RWPE1 (cell line): ENCODE data around the gene SLC26A8.

Source experiments
- CTCF ChIA-PET: fragments of 350-600 bp; sonication (Branson Sonifier 250); formaldehyde crosslinking; extraction: SDS; loops from one replicate; lab custom pipeline; 2021; lab: Yijun Ruan, JAX
- POLR2A ChIA-PET: fragments of 400-600 bp; formaldehyde crosslinking; extraction: SDS; loops from one replicate; lab custom pipeline; 2020; ENCODE audit warnings: antibody characterized with exemption; ENCODE audit not compliant: low non-redundant PET; lab: Yijun Ruan, JAX
- DNase-seq: peaks from one replicate; pipeline ENCODE4 v3.0.0; 2012; ENCODE audit warnings: low spot score
- H3K27ac ChIP-seq: fragments of 450-650 bp; 2 replicates; pipeline ENCODE4 v1.5.1; 2017
- CTCF ChIP-seq: fragments of 450-650 bp; conservative IDR thresholded peaks from 2 replicates; pipeline ENCODE4 v1.5.1; 2017; ENCODE audit warnings: low read depth, mild to moderate bottlenecking

SLC26A8 gene

GRCh38 chr6:36054415-36054814 is 30.0 kb upstream of the SLC26A8 start:
- no peak for DNase-seq
- H3K27ac ChIP-seq = no peak overlapping the region
- ChIA-PET POLR2A (no interaction called here), CTCF (no interaction called here)
- no peak for TF ChIP-seq CTCF

- DNase-seq = no peak
- TF ChIP-seq CTCF = no peak
- H3K27ac ChIP-seq = no peak overlapping the region
- ChIA-PET POLR2A (no interaction called here), CTCF (no interaction called here)
Observed at GRCh38 chr6:36053878-36054277, 29.4 kb upstream of the SLC26A8 start.

- no peak overlapping the region for H3K27ac ChIP-seq
- no peak for DNase-seq
- ChIA-PET CTCF (interaction anchor here (0.7 to 0.8 kb wide), 2 partner anchors 14 to 127 kb away, joined by 3 read pairs; no protein-coding TSS in a partner anchor), POLR2A (no interaction called here)
- no peak for TF ChIP-seq CTCF
Observed at GRCh38 chr6:36052097-36052496, 27.7 kb upstream of the SLC26A8 start.

- H3K27ac ChIP-seq = peak overlapping the region; percentile 54
- ChIA-PET CTCF (interaction anchor here (0.7 to 0.8 kb wide), 2 partner anchors 13 to 126 kb away, joined by 3 read pairs; no protein-coding TSS in a partner anchor), POLR2A (no interaction called here)
- TF ChIP-seq CTCF = no peak
- no peak for DNase-seq
Observed at GRCh38 chr6:36050947-36051710, 26.7 kb upstream of the SLC26A8 start.

- no peak for TF ChIP-seq CTCF
- no peak overlapping the region for H3K27ac ChIP-seq
- CTCF ChIA-PET = no interaction called here
- POLR2A ChIA-PET = no interaction called here
- DNase-seq = no peak
Observed at GRCh38 chr6:36050305-36050704, 25.9 kb upstream of the SLC26A8 start.

- ChIA-PET CTCF (no interaction called here), POLR2A (no interaction called here)
- no peak for TF ChIP-seq CTCF
- no peak overlapping the region for H3K27ac ChIP-seq
- DNase-seq = no peak
Observed at GRCh38 chr6:36049582-36049981, 25.1 kb upstream of the SLC26A8 start.
